ENCODE measurements around the gene RIMKLA. TPM values are rescaled to one million over a fixed set of nuclear protein-coding genes. Genes with fewer than 3 reads are reported as not detected.
A peak's percentile ranks its signal among the peaks of the same experiment; 100 is the strongest.

The RIMKLA gene
- total RNA-seq, 1 donor from 2014 or later, result 1.7 TPM

DNA sequence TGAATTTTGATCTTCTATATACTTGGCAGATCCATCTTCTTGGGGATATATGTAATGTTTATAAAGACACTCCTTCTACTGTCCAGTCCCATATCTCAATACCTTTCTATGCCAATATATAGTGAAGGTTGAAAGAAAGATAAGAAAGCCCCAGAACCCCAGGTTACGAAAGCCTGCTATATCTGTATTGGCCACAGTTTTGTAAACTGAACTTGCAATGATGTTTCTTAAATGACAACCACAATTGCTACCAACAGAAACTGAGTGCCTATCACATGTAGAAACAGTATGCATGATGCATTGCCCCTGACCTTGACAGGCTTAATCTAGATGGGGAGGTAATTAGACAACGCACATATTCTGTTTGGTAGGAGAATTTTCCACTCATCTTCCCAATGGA, 7.8 kb upstream of the RIMKLA start:
- TF ChIP-seq, protein P1, sequence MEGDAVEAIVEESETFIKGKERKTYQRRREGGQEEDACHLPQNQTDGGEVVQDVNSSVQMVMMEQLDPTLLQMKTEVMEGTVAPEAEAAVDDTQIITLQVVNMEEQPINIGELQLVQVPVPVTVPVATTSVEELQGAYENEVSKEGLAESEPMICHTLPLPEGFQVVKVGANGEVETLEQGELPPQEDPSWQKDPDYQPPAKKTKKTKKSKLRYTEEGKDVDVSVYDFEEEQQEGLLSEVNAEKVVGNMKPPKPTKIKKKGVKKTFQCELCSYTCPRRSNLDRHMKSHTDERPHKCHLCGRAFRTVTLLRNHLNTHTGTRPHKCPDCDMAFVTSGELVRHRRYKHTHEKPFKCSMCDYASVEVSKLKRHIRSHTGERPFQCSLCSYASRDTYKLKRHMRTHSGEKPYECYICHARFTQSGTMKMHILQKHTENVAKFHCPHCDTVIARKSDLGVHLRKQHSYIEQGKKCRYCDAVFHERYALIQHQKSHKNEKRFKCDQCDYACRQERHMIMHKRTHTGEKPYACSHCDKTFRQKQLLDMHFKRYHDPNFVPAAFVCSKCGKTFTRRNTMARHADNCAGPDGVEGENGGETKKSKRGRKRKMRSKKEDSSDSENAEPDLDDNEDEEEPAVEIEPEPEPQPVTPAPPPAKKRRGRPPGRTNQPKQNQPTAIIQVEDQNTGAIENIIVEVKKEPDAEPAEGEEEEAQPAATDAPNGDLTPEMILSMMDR (conservative IDR thresholded peaks at IDR 0.05; ENCODE audit: low read depth, low read length), result no peak
- DNase-seq (ENCODE audit: low read depth), result no peak

GRCh38 chr1:42379794-42380585, 602 bp upstream of the RIMKLA start:
- H3K4me3 ChIP-seq (ENCODE audit: low read depth, low read length), result peak overlapping the region; percentile 55
- TF ChIP-seq, protein P1 (conservative IDR thresholded peaks at IDR 0.05; ENCODE audit: low read depth, low read length), result no peak
- no peak for DNase-seq (ENCODE audit: low read depth)

More for the DNA sequence above, 7.8 kb upstream of the RIMKLA start:
- no peak overlapping the region for H3K4me3 ChIP-seq (ENCODE audit: low read depth, low read length)

GRCh38 chr1:42381280-42381673, 685 bp downstream of the RIMKLA start:
- H3K4me3 ChIP-seq (ENCODE audit: low read depth, low read length), result peak overlapping the region; percentile 55
- no peak for DNase-seq (ENCODE audit: low read depth)
- TF ChIP-seq, protein P1 (conservative IDR thresholded peaks at IDR 0.05; ENCODE audit: low read depth, low read length), result no peak

- H3K4me3 ChIP-seq (ENCODE audit: low read depth, low read length), result no peak overlapping the region
- DNase-seq (ENCODE audit: low read depth), result no peak
- TF ChIP-seq, protein P1 (conservative IDR thresholded peaks at IDR 0.05; ENCODE audit: low read depth, low read length), result no peak
Observed at GRCh38 chr1:42385283-42385682, 4.7 kb downstream of the RIMKLA start.

- no peak for DNase-seq (ENCODE audit: low read depth)
- no peak overlapping the region for H3K4me3 ChIP-seq (ENCODE audit: low read depth, low read length)
- TF ChIP-seq, protein P1 (conservative IDR thresholded peaks at IDR 0.05; ENCODE audit: low read depth, low read length), result no peak
Observed at GRCh38 chr1:42386051-42386450, 5.5 kb downstream of the RIMKLA start.

GRCh38 chr1:42392255-42392654, 11.7 kb downstream of the RIMKLA start:
- no peak overlapping the region for H3K4me3 ChIP-seq (ENCODE audit: low read depth, low read length)
- no peak for DNase-seq (ENCODE audit: low read depth)
- TF ChIP-seq, protein P1 (conservative IDR thresholded peaks at IDR 0.05; ENCODE audit: low read depth, low read length), result no peak

Measured in epithelial cell of proximal tubule (primary cell).